GM12878 (cell line): ENCODE results near the gene FBXL17. TPM values are rescaled to one million over a fixed set of nuclear protein-coding genes. Genes with fewer than 3 reads are reported as not detected.

Source experiments
- ATAC-seq: fragments of 200-7000 bp; cut with Tn5 transposase; 3 replicates; pipeline ENCODE4 v1.9.1; 2020; ENCODE audit warnings: mild to moderate bottlenecking, moderate library complexity
- BruUV-seq: library from RNA; stranded (reverse); fragments of 400-500 nt; replicated peaks from 2 replicates; lab custom pipeline; 2021; lab: Mats Ljungman, UMichigan
- CTCF ChIA-PET: fragments of 300-600 bp; sonication (Branson Sonifier 250); formaldehyde crosslinking; extraction: SDS; loops from one replicate; lab custom pipeline; 2021; ENCODE audit warnings: inconsistent platforms; lab: Yijun Ruan, JAX
- POLR2A ChIA-PET: fragments of 350-600 bp; formaldehyde crosslinking; extraction: SDS; loops from one replicate; lab custom pipeline; 2021; ENCODE audit warnings: inconsistent platforms; lab: Charles Lee
- RAD21 ChIA-PET: fragments of 300-600 bp; sonication (Branson Sonifier 250); formaldehyde crosslinking; loops from one replicate; lab custom pipeline; 2023; ENCODE audit warnings: antibody characterized with exemption; ENCODE audit not compliant: unreplicated experiment; lab: Charles Lee
- SMC1A ChIA-PET: fragments of 300-600 bp; sonication (Branson Sonifier 250); formaldehyde crosslinking; loops from one replicate; lab custom pipeline; 2023; ENCODE audit not compliant: unreplicated experiment, uncharacterized antibody; lab: Charles Lee
- DNase-seq: peaks from one replicate; pipeline ENCODE4 v3.0.0-alpha.2; 2011; ENCODE audit warnings: low read depth, low spot score
- FAIRE-seq: peaks from 3 replicates; lab custom pipeline; 2011; peaks lifted over from hg19 to GRCh38; lab: Jason Lieb, UNC
- H2AFZ ChIP-seq: 2 replicates; pipeline ENCODE4 v1.6.0; 2011; ENCODE audit warnings: low read depth, low read length, control low read depth; ENCODE audit not compliant: control insufficient read depth
- H3K27ac ChIP-seq: 2 replicates; pipeline ENCODE4 v1.5.1; 2011; ENCODE audit warnings: control low read depth; ENCODE audit not compliant: control insufficient read depth, insufficient read depth
- H3K27me3 ChIP-seq, 2 experiments: replicated peaks in 1 of 2; 2 replicates each; pipeline versions ENCODE4 v1.6.0 to v1.6.1; 2011; ENCODE audit warnings: low read length in 1 of 2; ENCODE audit not compliant: control insufficient read depth in 2 of 2, insufficient read depth in 2 of 2
- H3K36me3 ChIP-seq, 2 experiments: 2 replicates each; pipeline ENCODE4 v1.5.1; 2011; ENCODE audit warnings: low read length in 1 of 2; ENCODE audit not compliant: control insufficient read depth in 2 of 2, insufficient read depth in 2 of 2
- H3K4me1 ChIP-seq: 2 replicates; pipeline ENCODE4 v1.6.1; 2011; ENCODE audit warnings: mild to moderate bottlenecking, low read length, moderate library complexity, mixed read lengths; ENCODE audit not compliant: control insufficient read depth, insufficient read depth
- H3K4me2 ChIP-seq: 2 replicates; pipeline ENCODE4 v1.6.0; 2011; ENCODE audit warnings: control low read depth; ENCODE audit not compliant: control insufficient read depth, insufficient read depth
- H3K4me3 ChIP-seq: fragments of 200-600 bp; sonication (generic); 2 replicates; pipeline ENCODE4 v1.5.1; 2016
- H3K79me2 ChIP-seq: 2 replicates; pipeline ENCODE4 v1.6.0; 2011; ENCODE audit warnings: low read length; ENCODE audit not compliant: control insufficient read depth, insufficient read depth
- H3K9ac ChIP-seq: 2 replicates; pipeline ENCODE4 v1.8.0; 2011; ENCODE audit warnings: low read length, control low read depth, mixed read lengths; ENCODE audit not compliant: control insufficient read depth, insufficient read depth
- H3K9me3 ChIP-seq: replicated peaks from 3 replicates; pipeline ENCODE4 v1.5.1; 2011; ENCODE audit warnings: mild to moderate bottlenecking, low read length; ENCODE audit not compliant: control insufficient read depth, insufficient read depth
- H4K20me1 ChIP-seq: 2 replicates; pipeline ENCODE4 v1.6.0; 2011; ENCODE audit not compliant: control insufficient read depth, insufficient read depth
- IKZF1 ChIP-seq: fragments of 450-650 bp; conservative IDR thresholded peaks from 2 replicates; pipeline ENCODE4 v1.6.1; 2017; ENCODE audit warnings: antibody characterized with exemption, mild to moderate bottlenecking
- MEF2A ChIP-seq: IDR thresholded peaks from 2 replicates; pipeline ENCODE4 v1.6.1; 2011; ENCODE audit warnings: low read depth, mild to moderate bottlenecking, low read length, moderate library complexity; ENCODE audit not compliant: insufficient read depth
- ZBTB11 ChIP-seq: fragments of 450-650 bp; formaldehyde crosslinking; IDR thresholded peaks from 2 replicates; pipeline ENCODE4 v1.5.0; 2022; ENCODE audit warnings: mild to moderate bottlenecking, missing genetic modification characterization
- ZNF384 ChIP-seq: IDR thresholded peaks from 2 replicates; pipeline ENCODE4 v1.6.1; 2012; ENCODE audit warnings: low read depth, mild to moderate bottlenecking, low read length, improper control_type of control experiment, borderline replicate concordance
- WGBS: methylation state at CpG from one replicate; pipeline ENCODE4 v1.1.6; 2016; ENCODE audit warnings: low lambda C conversion rate; ENCODE audit not compliant: insufficient replicate concordance, insufficient coverage; ENCODE audit errors: missing lambda C conversion rate; 5-methylcytosine and 5-hydroxymethylcytosine counted together
- in situ Hi-C: fragments of 300-500 bp; cut with MboI; formaldehyde crosslinking; loops from 9 replicates; pipeline ENCODE4 v1.14.3; 2018; ENCODE audit warnings: mixed read lengths
- intact Hi-C: fragments of 100-400 bp; cut with micrococcal nuclease; formaldehyde crosslinking; loops from one replicate; pipeline ENCODE4 v1.14.2; 2022; ENCODE audit not compliant: unreplicated experiment
- polyA plus RNA-seq, 11 experiments: library from polyadenylated mRNA; depleted of rRNA in 4 of 11; unstranded in 6 of 11; stranded (reverse) in 5 of 11; fragments of >200 nt; fragmentation: Nextera tagmentation in 4 of 11; fragmentation: Illumina TruSeq in 1 of 11; extraction: Ambion mirVana in 4 of 11; extraction: Trizol in 1 of 11; gene quantifications; 1 replicate in 1 of 11; 2 replicates in 10 of 11; pipeline versions ENCODE4 v1.2.1 to v1.2.3, GENCODE V29; 2011 to 2016; ENCODE audit warnings: inconsistent platforms in 2 of 11, missing spikeins in 2 of 11, low read depth in 1 of 11
- total RNA-seq, 4 experiments: library from RNA; depleted of rRNA in 3 of 4; stranded (reverse); fragments of >200 nt in 3 of 4; fragmentation: Illumina TruSeq in 1 of 4; extraction: Trizol in 1 of 4; gene quantifications; 2 replicates each; pipeline versions ENCODE4 v1.2.1 to v1.2.3, GENCODE V29; 2013 to 2021
- TF ChIP-seq, protein P1 (sequence below): IDR thresholded peaks from 2 replicates; pipeline ENCODE4 v1.6.1; 2012; ENCODE audit warnings: low read depth, low read length, improper control_type of control experiment

Gene FBXL17
- total and polyA plus RNA-seq, 10 of the 15 experiments (the other 5 are each of a cell fraction or from before 2014, with no cell fraction given) = 0.88 to 9.0 (median 4.4) TPM

DNA sequence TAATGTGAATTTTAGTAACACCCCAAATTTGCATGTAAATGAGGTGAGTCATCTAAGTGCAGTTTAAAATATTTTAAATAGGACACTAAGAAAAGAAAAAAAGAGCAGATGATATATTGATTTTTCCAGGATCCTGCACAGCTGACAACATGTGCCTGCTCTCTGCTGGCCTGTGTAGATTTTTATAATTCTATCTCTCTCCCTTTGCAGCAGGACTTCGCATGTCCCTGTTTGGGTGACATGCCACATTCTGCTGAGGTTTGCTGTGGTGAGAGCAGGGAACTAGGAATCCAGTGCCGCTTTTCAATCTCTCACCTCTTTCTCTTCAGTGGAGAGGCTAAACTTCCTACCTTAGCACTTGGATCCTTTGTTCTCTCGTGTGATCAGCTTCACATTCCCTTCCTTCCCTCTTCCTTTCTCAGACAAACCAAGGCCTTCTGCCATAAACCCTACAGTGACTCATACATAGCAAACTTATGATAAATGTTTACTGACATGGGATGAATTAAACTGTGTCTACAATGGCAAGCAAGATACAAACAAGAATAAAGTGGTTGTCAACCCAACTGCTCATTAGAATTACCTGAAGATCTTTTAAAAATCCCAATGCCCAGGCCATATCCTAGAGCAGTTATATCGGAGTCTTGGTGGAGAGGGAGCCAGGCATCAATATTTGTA, 512.3 kb downstream of the FBXL17 start:
- no peak overlapping the region for H3K4me3 ChIP-seq
- FAIRE-seq (no peak), ATAC-seq (no peak), DNase-seq (no peak)
- no peak overlapping the region for H3K9ac ChIP-seq
- no peak overlapping the region for H3K4me2 ChIP-seq
- intact Hi-C loops = no loop called here
- no peak overlapping the region for H2AFZ ChIP-seq
- H3K9me3 ChIP-seq = no peaks in the 10 kb centered on the region
- SMC1A ChIA-PET = interaction anchor here (0.6 to 1.3 kb wide), 4 partner anchors 17 to 407 kb away, joined by 3 read pairs; no protein-coding TSS in a partner anchor
- no TSS peak for BruUV-seq
- H3K27me3 ChIP-seq = no peaks in the 10 kb centered on the region
- in situ Hi-C loops = no loop called here
- POLR2A ChIA-PET = interaction anchor here (0.8 kb wide), 1 partner anchor 10 kb away, joined by 3 read pairs; no protein-coding TSS in a partner anchor
- CTCF ChIA-PET = interaction anchor here (0.7 to 1.4 kb wide), 3 partner anchors 13 to 18 kb away, joined by 3 read pairs; no protein-coding TSS in a partner anchor
- TF ChIP-seq IKZF1 = no peak
- TF ChIP-seq, protein P1, sequence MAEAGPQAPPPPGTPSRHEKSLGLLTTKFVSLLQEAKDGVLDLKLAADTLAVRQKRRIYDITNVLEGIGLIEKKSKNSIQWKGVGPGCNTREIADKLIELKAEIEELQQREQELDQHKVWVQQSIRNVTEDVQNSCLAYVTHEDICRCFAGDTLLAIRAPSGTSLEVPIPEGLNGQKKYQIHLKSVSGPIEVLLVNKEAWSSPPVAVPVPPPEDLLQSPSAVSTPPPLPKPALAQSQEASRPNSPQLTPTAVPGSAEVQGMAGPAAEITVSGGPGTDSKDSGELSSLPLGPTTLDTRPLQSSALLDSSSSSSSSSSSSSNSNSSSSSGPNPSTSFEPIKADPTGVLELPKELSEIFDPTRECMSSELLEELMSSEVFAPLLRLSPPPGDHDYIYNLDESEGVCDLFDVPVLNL = no peak
- TF ChIP-seq ZNF384 = no peak
- TF ChIP-seq ZBTB11 (CRISPR knock-in tag) = no peak
- no peak for TF ChIP-seq MEF2A
- WGBS = 79% methylated on average over 4 of the region's 4 CpGs
- H4K20me1 ChIP-seq = no peaks in the 10 kb centered on the region
- H3K36me3 ChIP-seq = no peaks in the 10 kb centered on the region
- no peaks in the 10 kb centered on the region for H3K79me2 ChIP-seq
- peaks cover 5% of the 10 kb centered on the region for H3K4me1 ChIP-seq
- H3K27ac ChIP-seq = no peak overlapping the region
- RAD21 ChIA-PET = interaction anchor here (0.8 kb wide), 1 partner anchor 52 kb away, joined by 3 read pairs; no protein-coding TSS in a partner anchor
